ENCODE results near the gene TUBB8B.
"Not testable (repeated sequence)": the region's sequence is repeated elsewhere in the genome, so short reads cannot be mapped to it uniquely, and the experiment has no call there.

Gene TUBB8B

GRCh38 chr18:49176-49665 lies at the start of gene TUBB8B:
Gene TUBB8B, minus strand, starts transcription at chr18:49615. Its CDS starts 58 bp downstream, at chr18:49557.
- not testable (repeated sequence) for DNase-seq

DNA sequence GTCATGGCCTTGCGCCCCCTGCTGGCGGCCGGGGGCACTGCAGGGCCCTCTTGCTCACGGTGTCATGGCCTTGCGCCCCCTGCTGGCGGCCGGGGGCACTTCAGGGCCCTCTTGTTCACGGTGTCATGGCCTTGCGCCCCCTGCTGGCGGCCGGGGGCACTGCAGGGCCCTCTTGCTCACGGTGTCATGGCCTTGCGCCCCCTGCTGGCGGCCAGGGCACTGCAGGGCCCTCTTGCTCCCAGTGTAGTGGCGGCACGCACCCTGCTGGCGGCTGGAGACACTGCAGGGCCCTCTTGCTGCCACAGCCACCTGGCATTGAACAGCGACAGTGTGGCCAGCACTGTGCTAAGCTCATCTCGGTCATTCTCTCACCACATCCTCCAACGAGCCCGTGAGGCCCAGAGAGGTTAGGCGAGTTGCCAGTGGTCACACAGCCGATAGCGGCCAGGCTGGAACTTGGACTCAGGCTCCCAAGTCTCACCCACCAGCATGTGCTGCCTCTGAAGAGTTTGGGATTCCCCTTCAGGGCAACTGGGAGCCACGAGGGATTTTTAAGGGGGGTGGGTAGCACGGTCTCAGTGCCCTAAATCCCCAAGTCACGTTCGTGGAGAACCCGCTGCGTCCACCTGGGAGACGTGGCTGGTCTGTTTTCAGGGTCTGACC lies 48.0 kb upstream of the TUBB8B start:
- not testable (repeated sequence) for DNase-seq

DNA sequence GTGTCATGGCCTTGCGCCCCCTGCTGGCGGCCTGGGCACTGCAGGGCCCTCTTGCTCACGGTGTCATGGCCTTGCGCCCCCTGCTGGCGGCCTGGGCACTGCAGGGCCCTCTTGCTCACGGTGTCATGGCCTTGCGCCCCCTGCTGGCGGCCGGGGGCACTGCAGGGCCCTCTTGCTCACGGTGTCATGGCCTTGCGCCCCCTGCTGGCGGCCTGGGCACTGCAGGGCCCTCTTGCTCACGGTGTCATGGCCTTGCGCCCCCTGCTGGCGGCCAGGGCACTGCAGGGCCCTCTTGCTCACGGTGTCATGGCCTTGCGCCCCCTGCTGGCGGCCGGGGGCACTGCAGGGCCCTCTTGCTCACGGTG lies 47.3 kb upstream of the TUBB8B start:
- not testable (repeated sequence) for DNase-seq

- DNase-seq = not testable (repeated sequence)
Observed at GRCh38 chr18:96101-96766, 46.8 kb upstream of the TUBB8B start.

DNA sequence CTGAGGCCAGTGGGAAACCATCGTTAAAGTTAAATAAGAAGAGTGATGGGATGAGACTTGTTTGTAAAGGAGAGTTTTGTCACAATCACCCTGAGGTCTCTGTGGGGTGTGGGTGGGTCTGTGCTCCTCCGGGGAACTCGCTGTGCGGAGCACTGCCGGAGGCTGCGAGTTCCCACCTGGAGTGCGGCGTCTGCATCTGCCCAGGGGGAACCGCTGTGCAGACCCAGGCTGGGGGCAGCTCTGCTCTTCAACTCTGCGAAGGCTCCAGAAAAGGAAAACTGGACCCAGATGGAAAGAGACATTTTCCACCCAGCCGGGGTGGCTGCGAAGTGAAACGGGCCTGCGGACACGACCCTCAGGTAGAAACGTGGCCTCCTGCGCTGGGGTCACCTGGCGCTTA lies 46.2 kb upstream of the TUBB8B start:
- not testable (repeated sequence) for DNase-seq

- DNase-seq = not testable (repeated sequence)
Observed at GRCh38 chr18:93897-94408, 44.5 kb upstream of the TUBB8B start.

GRCh38 chr18:91561-91960 lies 42.1 kb upstream of the TUBB8B start:
- not testable (repeated sequence) for DNase-seq

DNA sequence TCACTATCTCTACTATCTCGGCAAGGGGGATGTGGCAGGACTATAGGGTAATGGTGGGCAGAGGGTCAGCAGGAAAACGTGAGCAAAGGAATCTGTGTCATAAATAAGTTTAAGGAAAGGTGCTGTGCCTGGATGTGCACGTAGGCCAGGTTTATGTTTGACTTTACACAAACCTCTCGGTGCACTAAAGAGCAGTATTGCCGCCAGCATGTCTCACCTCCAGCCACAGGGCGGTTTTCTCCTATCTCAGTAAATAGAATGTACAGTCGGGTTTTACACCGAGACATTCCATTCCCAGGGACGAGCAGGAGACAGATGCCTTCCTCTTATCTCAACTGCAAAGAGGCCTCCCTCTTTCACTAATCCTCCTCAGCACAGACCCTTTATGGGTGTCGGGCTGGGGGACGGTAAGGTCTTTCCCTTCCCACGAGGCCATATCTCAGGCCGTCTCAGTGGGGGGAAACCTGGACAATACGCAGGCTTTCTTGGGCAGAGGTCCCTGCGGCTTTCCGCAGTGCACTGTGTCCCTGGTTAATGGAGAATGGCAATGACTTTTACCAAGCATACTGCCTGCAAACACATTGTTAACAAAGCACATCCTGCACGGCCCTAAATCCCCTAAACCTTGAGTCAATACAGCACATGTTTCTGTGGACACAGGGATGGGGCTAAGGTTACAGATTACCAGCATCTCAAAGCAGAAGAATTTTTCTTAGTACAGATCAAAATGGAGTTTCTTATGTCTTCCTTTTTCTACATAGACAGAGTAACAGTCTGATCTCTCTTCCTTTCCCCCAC lies 41.2 kb upstream of the TUBB8B start:
- DNase-seq = not testable (repeated sequence)

DNA sequence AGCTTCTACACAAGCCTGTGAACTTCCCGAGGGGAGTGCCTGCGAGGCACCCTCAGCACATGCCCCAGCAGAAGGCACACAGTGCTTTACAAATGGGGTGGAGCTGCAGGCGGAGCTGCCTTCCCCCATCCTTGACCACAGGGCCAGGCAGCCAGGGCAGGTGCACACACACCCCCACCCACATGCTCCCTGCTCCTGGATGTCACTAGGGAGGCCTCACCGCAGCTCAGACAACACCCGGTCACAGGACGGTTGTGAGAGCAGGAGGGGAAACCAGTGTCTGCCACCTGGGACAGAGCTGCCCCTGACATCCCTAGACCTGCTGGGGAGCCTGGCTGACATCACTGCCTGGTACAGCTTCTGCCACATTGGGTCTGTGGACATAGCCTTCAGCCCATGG lies 39.7 kb upstream of the TUBB8B start:
- DNase-seq = not testable (repeated sequence)

DNA sequence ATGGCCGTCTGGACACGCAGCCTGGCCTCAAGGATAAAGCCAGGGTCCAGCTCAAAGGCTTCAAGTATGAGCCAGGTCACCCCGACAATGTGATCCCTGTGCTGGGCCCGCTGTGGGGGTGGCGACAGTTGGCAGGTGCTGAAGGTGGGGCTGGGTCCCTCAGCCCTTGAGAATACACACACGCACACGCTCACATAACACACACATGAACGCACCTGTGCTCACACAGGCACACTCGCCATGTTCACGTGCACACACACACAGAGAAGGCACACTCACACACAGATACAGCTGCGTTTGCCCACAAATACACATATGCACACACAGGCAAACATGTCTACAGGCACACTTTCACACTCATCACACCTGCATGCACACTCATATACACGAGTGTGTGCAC lies 35.4 kb upstream of the TUBB8B start:
- not testable (repeated sequence) for DNase-seq

- not testable (repeated sequence) for DNase-seq
Observed at GRCh38 chr18:82626-83209, 33.3 kb upstream of the TUBB8B start.

DNA sequence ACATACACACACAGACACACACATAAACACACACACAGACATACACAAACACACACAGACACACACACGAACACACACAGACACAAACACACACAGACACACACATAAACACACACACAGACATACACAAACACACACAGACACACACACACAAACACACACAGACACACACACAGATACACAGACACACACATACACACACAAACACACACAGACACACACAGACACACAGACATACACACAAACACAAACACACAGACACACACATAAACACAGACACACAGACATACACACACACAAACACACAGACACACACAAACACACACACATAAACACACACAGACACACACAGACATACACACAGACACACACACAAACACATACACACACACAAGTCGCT lies 31.5 kb upstream of the TUBB8B start:
- not testable (repeated sequence) for DNase-seq

DNA sequence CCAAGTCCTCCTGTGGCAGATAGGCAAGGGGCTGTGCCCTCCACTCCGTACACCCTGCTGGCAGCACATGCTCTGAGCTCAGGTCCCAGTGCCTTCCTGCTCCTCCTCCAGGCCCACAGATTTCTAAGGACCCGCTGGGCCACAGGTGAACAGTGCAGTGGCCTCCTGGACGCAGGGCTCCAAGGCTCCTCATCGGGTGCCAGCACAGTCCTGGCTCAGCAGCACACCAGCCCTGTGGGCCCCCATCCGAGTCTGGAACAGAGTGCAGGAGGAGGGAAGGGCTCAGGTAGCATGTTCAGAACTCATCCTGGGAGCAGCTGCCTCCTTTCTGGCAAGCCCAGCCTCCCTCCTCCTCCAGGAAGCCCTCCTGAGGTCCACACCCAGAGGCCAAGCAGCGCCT lies 30.8 kb upstream of the TUBB8B start:
- not testable (repeated sequence) for DNase-seq

DNA sequence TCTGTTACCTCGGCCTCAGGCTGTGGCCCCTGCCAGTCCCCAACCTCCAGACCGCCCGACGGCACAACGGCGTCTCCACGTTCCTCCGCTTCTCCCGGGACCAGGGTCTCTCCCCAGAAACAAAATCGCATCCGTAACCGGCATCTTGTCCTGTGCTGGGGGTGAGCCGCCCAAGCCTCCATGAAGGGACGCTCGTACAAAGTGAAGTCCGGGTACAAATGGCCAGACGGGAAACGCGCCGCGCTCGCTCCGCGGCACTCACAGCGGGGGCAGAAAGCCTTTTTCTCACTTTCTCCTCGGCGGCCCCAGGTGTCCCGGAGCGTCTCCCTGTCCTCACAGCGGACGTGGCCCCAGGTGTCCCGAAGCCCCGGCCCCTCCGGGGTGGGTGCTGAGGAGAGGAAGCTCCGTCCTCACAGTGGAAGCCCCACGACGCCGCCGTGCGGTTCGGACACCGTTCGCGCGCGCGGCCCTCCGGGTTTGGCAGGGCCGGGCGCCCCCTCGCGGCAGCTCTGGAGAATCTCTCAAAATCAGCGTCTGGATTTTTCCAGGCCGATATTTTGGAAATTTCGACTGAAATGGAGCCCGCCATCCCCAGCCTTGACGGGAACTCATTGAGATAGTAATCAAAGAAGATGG lies 26.2 kb upstream of the TUBB8B start:
- DNase-seq = not testable (repeated sequence)

DNA sequence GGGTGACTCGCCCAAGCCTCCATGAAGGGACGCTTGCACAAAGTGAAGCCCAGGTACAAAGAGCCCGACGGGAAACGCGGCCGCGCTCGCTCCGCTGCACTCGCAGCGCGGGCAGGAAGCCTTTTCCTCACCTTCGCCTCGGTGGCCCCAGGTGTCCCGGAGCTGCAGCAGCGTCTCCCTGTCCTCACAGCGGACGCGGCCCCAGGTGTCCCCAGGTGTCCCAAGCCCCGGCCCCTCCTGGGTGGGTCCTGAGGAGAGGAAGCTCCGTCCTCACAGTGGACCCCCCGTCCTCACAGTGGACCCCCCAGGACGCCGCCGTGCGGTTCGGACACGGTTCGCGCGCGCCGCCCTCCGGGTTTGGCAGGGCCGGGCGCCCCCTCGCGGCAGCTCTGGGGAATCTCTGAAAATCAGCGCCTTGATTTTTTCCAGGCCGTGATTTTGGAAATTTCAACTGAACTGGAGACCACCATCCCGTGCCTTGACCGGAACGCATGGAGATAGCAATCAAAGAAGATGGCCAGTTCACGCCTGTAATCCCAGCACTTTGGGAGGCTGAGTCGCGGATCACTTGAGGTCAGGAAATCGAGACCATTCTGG lies 23.9 kb upstream of the TUBB8B start:
- not testable (repeated sequence) for DNase-seq

- DNase-seq = not testable (repeated sequence)
Observed at GRCh38 chr18:67701-68100, 18.3 kb upstream of the TUBB8B start.

GRCh38 chr18:64279-64678 lies 14.9 kb upstream of the TUBB8B start:
- not testable (repeated sequence) for DNase-seq

- not testable (repeated sequence) for DNase-seq
Observed at GRCh38 chr18:63656-64055, 14.2 kb upstream of the TUBB8B start.

GRCh38 chr18:54388-54787 lies 5.0 kb upstream of the TUBB8B start:
- not testable (repeated sequence) for DNase-seq

GRCh38 chr18:48696-49095 lies 719 bp downstream of the TUBB8B start:
- not testable (repeated sequence) for DNase-seq

- not testable (repeated sequence) for DNase-seq
Observed at GRCh38 chr18:13177-13576, 36.2 kb downstream of the TUBB8B start.

GRCh38 chr18:12773-13172 lies 36.6 kb downstream of the TUBB8B start:
- DNase-seq = not testable (repeated sequence)
